GM19023 (cell line): ENCODE measurements around the gene IGSF6.
"Not testable (repeated sequence)": the region's sequence is repeated elsewhere in the genome, so short reads cannot be mapped to it uniquely, and the experiment has no call there.

Experiments used
- ATAC-seq: cut with Tn5 transposase; IDR thresholded peaks from one replicate; pipeline ENCODE4 v1.9.1; 2021; ENCODE audit warnings: mild to moderate bottlenecking, moderate library complexity; ENCODE audit not compliant: unreplicated experiment

Gene IGSF6

GRCh38 chr16:21652453-21652852, at the start of gene IGSF6:
Gene IGSF6, minus strand, starts transcription at chr16:21652608. Its CDS starts 10 bp downstream, at chr16:21652598.
- no peak for ATAC-seq

- no peak for ATAC-seq
Measured at GRCh38 chr16:21701271-21701670, 48.9 kb upstream of the IGSF6 start.

GRCh38 chr16:21698169-21699032, 46.0 kb upstream of the IGSF6 start:
- no peak for ATAC-seq

GRCh38 chr16:21697032-21697431, 44.6 kb upstream of the IGSF6 start:
- no peak for ATAC-seq

- ATAC-seq, result no peak
Measured at GRCh38 chr16:21694609-21695008, 42.2 kb upstream of the IGSF6 start.

GRCh38 chr16:21690967-21691366, 38.6 kb upstream of the IGSF6 start:
- ATAC-seq, result not testable (repeated sequence)

- no peak for ATAC-seq
Measured at GRCh38 chr16:21689107-21689506, 36.7 kb upstream of the IGSF6 start.

- ATAC-seq, result no peak
Measured at GRCh38 chr16:21685034-21685455, 32.6 kb upstream of the IGSF6 start.

- ATAC-seq, result no peak
Measured at GRCh38 chr16:21684199-21684598, 31.8 kb upstream of the IGSF6 start.

- no peak for ATAC-seq
Measured at GRCh38 chr16:21683184-21683583, 30.8 kb upstream of the IGSF6 start.

GRCh38 chr16:21680714-21681113, 28.3 kb upstream of the IGSF6 start:
- not testable (repeated sequence) for ATAC-seq

- not testable (repeated sequence) for ATAC-seq
Measured at GRCh38 chr16:21674456-21674855, 22.0 kb upstream of the IGSF6 start.

GRCh38 chr16:21673469-21673868, 21.1 kb upstream of the IGSF6 start:
- no peak for ATAC-seq

GRCh38 chr16:21667575-21667974, 15.2 kb upstream of the IGSF6 start:
- ATAC-seq, result no peak

- ATAC-seq, result no peak
Measured at GRCh38 chr16:21666772-21667171, 14.4 kb upstream of the IGSF6 start.

- ATAC-seq, result no peak
Measured at GRCh38 chr16:21664801-21665492, 12.5 kb upstream of the IGSF6 start.

GRCh38 chr16:21663889-21664647, 11.7 kb upstream of the IGSF6 start, which contains the start of gene OTOA:
Gene OTOA, plus strand, starts transcription at chr16:21663968. Its CDS starts 14,547 bp downstream, at chr16:21678515.
- ATAC-seq, result no peak

- no peak for ATAC-seq
Measured at GRCh38 chr16:21659124-21659523, 6.7 kb upstream of the IGSF6 start.

GRCh38 chr16:21656795-21657768, 4.7 kb upstream of the IGSF6 start:
- no peak for ATAC-seq

GRCh38 chr16:21654881-21655280, 2.5 kb upstream of the IGSF6 start:
- no peak for ATAC-seq
